ENCODE results near the gene TCP1. TPM values are rescaled to one million over a fixed set of nuclear protein-coding genes. Genes with fewer than 3 reads are reported as not detected.

TCP1 gene
- total and polyA plus RNA-seq, 12 donors = 59.0 to 290 (median 118) TPM

DNA sequence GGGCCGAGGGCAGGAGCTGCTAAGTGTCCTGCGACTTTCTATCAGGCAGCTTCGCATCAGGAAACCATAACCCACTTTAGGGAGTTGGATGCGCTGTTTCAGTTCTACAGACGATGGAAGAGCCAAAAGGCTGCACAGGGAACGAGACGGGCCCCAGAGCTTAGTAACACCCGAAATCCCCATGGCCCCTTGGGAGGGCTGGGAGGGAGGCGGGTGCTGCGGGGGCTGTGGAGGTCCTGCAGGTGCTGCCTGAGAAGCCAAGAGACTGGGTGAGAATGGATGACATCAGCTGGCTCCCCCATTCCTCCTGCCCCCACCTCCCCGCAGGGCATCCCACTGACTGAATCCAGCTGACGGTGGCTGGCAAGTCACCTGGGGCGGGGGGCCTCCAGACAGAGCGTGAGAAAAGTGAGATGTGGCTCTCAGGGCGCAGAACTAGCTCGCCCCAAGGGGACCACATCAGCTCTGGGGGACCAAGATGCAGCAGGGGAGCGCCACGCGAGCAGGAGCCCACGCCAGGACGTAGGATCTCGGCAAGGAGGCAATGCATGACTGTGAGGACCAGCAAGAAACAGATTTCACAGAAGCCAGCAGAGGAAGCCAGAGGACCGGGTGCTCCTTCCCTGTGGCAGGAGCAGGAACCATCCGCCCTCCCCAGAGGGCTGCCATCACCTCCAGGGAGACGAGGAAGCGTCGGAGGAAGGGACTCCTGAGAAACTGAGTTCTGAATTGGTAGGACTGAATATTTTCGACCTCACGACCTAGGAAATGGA lies 47.5 kb upstream of the TCP1 start:
- no peak for TF ChIP-seq POLR2A (IDR thresholded peaks at IDR 0.05)
- TF ChIP-seq, protein P1, sequence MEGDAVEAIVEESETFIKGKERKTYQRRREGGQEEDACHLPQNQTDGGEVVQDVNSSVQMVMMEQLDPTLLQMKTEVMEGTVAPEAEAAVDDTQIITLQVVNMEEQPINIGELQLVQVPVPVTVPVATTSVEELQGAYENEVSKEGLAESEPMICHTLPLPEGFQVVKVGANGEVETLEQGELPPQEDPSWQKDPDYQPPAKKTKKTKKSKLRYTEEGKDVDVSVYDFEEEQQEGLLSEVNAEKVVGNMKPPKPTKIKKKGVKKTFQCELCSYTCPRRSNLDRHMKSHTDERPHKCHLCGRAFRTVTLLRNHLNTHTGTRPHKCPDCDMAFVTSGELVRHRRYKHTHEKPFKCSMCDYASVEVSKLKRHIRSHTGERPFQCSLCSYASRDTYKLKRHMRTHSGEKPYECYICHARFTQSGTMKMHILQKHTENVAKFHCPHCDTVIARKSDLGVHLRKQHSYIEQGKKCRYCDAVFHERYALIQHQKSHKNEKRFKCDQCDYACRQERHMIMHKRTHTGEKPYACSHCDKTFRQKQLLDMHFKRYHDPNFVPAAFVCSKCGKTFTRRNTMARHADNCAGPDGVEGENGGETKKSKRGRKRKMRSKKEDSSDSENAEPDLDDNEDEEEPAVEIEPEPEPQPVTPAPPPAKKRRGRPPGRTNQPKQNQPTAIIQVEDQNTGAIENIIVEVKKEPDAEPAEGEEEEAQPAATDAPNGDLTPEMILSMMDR (IDR thresholded peaks at IDR 0.05) = no peak
- no peaks in the 10 kb centered on the region for H3K4me1 ChIP-seq (replicated peaks in 1 of 2)
- H3K36me3 ChIP-seq (replicated peaks in 1 of 2) = no peaks in the 10 kb centered on the region
- 80 to 90% (median 86%) methylated on average over 24 to 29 of the region's 29 CpGs for WGBS, 4 donors
- intact Hi-C loops (cut with DNase I) = loop anchor here in 1 of 2 donors (1.0 kb wide), 1 partner anchor 25 kb away; no protein-coding TSS in a partner anchor
- peak overlapping the region in 1 of 5 donors; percentile 40 for H3K27ac ChIP-seq
- DNase-seq = peak in 1 of 7 donors; percentile 27
- no peak overlapping the region for H3K4me3 ChIP-seq
- H3K9me3 ChIP-seq (replicated peaks in 1 of 3) = no peaks in the 10 kb centered on the region
- no peaks in the 10 kb centered on the region for H3K27me3 ChIP-seq

DNA sequence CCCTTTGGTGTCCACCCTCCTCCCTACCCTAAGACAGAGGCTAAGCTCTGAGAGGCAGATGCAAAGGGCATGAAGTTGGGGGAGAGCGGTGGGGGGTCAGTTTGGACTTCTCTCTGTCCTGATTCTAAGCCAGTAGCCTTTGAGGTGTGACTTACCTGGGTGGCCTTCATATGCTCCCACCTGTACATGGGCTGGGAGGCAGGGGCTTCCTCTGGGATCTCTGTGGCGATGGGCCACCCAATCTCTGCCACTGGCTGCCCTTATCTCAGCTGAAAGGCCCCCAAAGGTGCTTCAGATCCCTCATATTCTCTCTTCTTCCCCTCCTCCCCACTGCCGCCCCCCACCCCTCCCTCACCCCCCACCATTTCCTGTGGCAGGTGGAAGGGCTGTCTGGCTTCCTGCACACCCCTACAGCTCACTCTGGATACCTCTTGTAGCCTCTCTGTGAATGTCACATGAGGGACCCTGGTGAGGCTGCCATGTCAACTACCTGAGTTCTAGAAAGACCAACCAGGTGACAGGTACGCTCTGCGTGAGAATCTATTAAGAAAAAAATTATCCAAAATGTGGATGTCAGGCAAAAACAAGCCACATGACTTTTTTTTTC lies 44.7 kb upstream of the TCP1 start:
- 78 to 90% (median 86%) methylated on average over 5 of the region's 5 CpGs for WGBS, 4 donors
- TF ChIP-seq POLR2A (IDR thresholded peaks at IDR 0.05) = no peak
- TF ChIP-seq, protein P1 (IDR thresholded peaks at IDR 0.05) = no peak
- intact Hi-C loops (cut with DNase I) = no loop called here
- Histone ChIP-seq H3K27me3 (no peaks in the 10 kb centered on the region), H3K27ac (no peak overlapping the region), H3K36me3 (replicated peaks in 1 of 2) (no peaks in the 10 kb centered on the region), H3K4me3 (no peak overlapping the region), H3K4me1 (replicated peaks in 1 of 2) (no peaks in the 10 kb centered on the region), H3K9me3 (replicated peaks in 1 of 3) (no peaks in the 10 kb centered on the region)
- DNase-seq = no peak

DNA sequence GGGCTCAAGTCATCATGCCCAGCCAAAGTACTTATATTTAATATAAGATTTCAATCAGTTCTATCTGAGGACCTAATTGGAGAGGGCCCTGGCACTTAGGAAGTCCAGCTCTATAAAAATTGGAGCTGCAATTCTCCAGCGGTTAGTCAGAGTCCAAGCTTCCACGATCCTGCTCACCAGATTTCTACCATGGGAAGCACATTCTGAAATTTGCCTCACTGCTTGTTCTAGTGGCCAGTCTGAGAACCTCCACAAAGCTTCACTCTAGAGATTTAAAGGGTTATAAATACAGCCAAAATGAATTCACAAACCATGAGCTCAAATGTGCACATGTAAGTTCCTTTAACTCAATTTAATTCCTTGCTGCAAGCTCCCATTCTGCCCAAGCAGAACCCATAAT lies 44.2 kb upstream of the TCP1 start:
- WGBS, 4 donors = 80 to 92% (median 86%) methylated on average over 2 of the region's 2 CpGs
- Histone ChIP-seq H3K27me3 (no peaks in the 10 kb centered on the region), H3K27ac (no peak overlapping the region), H3K9me3 (replicated peaks in 1 of 3) (no peaks in the 10 kb centered on the region), H3K4me1 (replicated peaks in 1 of 2) (no peaks in the 10 kb centered on the region), H3K36me3 (replicated peaks in 1 of 2) (no peaks in the 10 kb centered on the region), H3K4me3 (no peak overlapping the region)
- TF ChIP-seq POLR2A (IDR thresholded peaks at IDR 0.05) = no peak
- TF ChIP-seq, protein P1 (IDR thresholded peaks at IDR 0.05) = no peak
- DNase-seq = no peak
- intact Hi-C loops (cut with DNase I) = no loop called here

- Histone ChIP-seq H3K27ac (no peak overlapping the region), H3K4me3 (no peak overlapping the region), H3K27me3 (no peaks in the 10 kb centered on the region), H3K9me3 (replicated peaks in 1 of 3) (no peaks in the 10 kb centered on the region), H3K36me3 (replicated peaks in 1 of 2) (no peaks in the 10 kb centered on the region), H3K4me1 (replicated peaks in 1 of 2) (no peaks in the 10 kb centered on the region)
- intact Hi-C loops (cut with DNase I) = no loop called here
- WGBS, 4 donors = 76 to 80% (median 77%) methylated on average over 4 of the region's 4 CpGs
- DNase-seq = peak in 1 of 7 donors; percentile 4
- no peak for TF ChIP-seq POLR2A (IDR thresholded peaks at IDR 0.05)
- TF ChIP-seq, protein P1 (IDR thresholded peaks at IDR 0.05) = no peak
Observed at GRCh38 chr6:159832946-159833345, 43.5 kb upstream of the TCP1 start.
